ENCODE results near the gene DEXI.

DNA sequence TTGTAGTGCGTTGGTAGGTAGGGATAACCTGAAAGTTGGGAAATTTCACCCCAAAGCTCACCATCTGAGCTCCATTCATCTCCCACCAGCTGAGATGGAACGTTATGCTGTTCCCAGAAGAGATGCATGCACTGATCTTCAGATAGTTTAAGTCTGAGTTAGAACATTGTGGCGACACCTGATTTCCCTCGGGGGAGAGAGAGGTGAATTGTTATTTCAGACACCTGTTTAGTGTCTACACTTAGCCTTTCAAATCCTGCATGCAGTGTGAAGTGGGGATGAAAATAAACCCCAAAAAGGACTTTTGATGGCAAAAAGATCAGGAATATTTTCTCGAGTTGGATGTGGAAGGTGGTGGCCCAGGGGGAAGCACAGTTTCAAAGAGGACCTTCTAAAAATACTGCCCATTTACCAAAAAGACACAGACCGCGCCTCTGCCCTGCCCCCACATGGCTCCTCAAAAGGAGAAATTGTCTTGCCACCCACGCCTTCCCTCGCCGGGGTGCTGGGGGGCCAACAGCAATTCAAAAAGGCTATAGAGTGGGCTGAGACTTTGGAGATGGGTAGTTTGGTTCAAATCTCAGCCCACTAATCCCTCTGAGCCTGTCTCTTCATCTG lies 53.8 kb downstream of the DEXI start:
- TF ChIP-seq, protein P1, sequence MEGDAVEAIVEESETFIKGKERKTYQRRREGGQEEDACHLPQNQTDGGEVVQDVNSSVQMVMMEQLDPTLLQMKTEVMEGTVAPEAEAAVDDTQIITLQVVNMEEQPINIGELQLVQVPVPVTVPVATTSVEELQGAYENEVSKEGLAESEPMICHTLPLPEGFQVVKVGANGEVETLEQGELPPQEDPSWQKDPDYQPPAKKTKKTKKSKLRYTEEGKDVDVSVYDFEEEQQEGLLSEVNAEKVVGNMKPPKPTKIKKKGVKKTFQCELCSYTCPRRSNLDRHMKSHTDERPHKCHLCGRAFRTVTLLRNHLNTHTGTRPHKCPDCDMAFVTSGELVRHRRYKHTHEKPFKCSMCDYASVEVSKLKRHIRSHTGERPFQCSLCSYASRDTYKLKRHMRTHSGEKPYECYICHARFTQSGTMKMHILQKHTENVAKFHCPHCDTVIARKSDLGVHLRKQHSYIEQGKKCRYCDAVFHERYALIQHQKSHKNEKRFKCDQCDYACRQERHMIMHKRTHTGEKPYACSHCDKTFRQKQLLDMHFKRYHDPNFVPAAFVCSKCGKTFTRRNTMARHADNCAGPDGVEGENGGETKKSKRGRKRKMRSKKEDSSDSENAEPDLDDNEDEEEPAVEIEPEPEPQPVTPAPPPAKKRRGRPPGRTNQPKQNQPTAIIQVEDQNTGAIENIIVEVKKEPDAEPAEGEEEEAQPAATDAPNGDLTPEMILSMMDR (IDR thresholded peaks at IDR 0.05): no peak
- no peak for TF ChIP-seq EP300 (IDR thresholded peaks at IDR 0.05)

All from esophagus muscularis mucosa (tissue), 3 donors.